K562 (cell line): Measurements from ENCODE around the gene KRT81. TPM values are rescaled to one million over a fixed set of nuclear protein-coding genes. Genes with fewer than 3 reads are reported as not detected.

Source experiments
- ATAC-seq: fragments of 200-7000 bp; cut with Tn5 transposase; 3 replicates; pipeline ENCODE4 v1.9.1; 2020; ENCODE audit warnings: moderate library complexity
- BruUV-seq: library from RNA; stranded (reverse); fragments of 400-500 nt; replicated peaks from 2 replicates; lab custom pipeline; 2021; lab: Mats Ljungman, UMichigan
- CTCF ChIA-PET: fragments of 300-600 bp; formaldehyde crosslinking; extraction: SDS; loops from one replicate; lab custom pipeline; 2021; ENCODE audit warnings: low intra/inter-chr PET ratio; lab: Yijun Ruan, JAX
- POLR2A ChIA-PET: fragments of 300-600, 350-650 bp; sonication (Branson Sonifier 250); formaldehyde crosslinking; extraction: SDS; loops from one replicate; lab custom pipeline; 2021; ENCODE audit warnings: antibody characterized with exemption, inconsistent platforms; lab: Yijun Ruan, JAX
- DNase-seq, 4 experiments: peaks; one replicate each; pipeline versions ENCODE4 v3.0.0 to v3.0.0-alpha.2; 2011 to 2018; ENCODE audit warnings: low spot score in 3 of 4, mixed read lengths in 3 of 4; ENCODE audit errors: extremely low read depth in 1 of 4
- FAIRE-seq: peaks from 2 replicates; lab custom pipeline; 2011; peaks lifted over from hg19 to GRCh38; lab: Jason Lieb, UNC
- H2AFZ ChIP-seq: 2 replicates; pipeline ENCODE4 v1.6.0; 2011; ENCODE audit warnings: low read depth, low read length, control low read depth, inconsistent platforms
- H3K27ac ChIP-seq: fragments of 200-600 bp; 3 replicates; pipeline ENCODE4 v1.8.0; 2011; ENCODE audit warnings: low read depth, mild to moderate bottlenecking, control low read depth, inconsistent platforms, low read length, moderate library complexity, mixed read lengths; ENCODE audit errors: extremely low read depth
- H3K27me3 ChIP-seq, 2 experiments: fragments of 300-600 bp in 1 of 2; 2 replicates in 1 of 2; 3 replicates in 1 of 2; pipeline versions ENCODE4 v1.6.0 to v1.8.0; 2011; ENCODE audit warnings: inconsistent platforms in 2 of 2, low read length in 2 of 2, mild to moderate bottlenecking in 1 of 2, mixed read lengths in 1 of 2, moderate library complexity in 1 of 2; ENCODE audit not compliant: control insufficient read depth in 2 of 2, insufficient read depth in 2 of 2
- H3K36me3 ChIP-seq: fragments of 300-600 bp; 3 replicates; pipeline ENCODE4 v1.8.0; 2011; ENCODE audit warnings: mild to moderate bottlenecking, low read length, inconsistent platforms; ENCODE audit not compliant: control insufficient read depth, insufficient read depth
- H3K4me1 ChIP-seq, 2 experiments: fragments of 200-600 bp in 1 of 2; replicated peaks in 1 of 2; 2 replicates in 1 of 2; 3 replicates in 1 of 2; pipeline versions ENCODE4 v1.5.1 to v1.8.0; 2011; ENCODE audit warnings: inconsistent platforms in 2 of 2, low read length in 2 of 2, mild to moderate bottlenecking in 1 of 2, mixed read lengths in 1 of 2, moderate library complexity in 1 of 2; ENCODE audit not compliant: control insufficient read depth in 2 of 2, insufficient read depth in 2 of 2
- H3K4me2 ChIP-seq: 2 replicates; pipeline ENCODE4 v1.6.1; 2011; ENCODE audit warnings: low read length, control low read depth, inconsistent platforms, mixed read lengths; ENCODE audit not compliant: insufficient read depth
- H3K4me3 ChIP-seq: fragments of 200-600 bp; sonication (generic), shearing (Covaris generic); 2 replicates; pipeline ENCODE4 v1.5.1; 2016; ENCODE audit warnings: control low read depth, inconsistent platforms
- H3K79me2 ChIP-seq: fragments of 200-600 bp; 3 replicates; pipeline ENCODE4 v1.8.0; 2011; ENCODE audit warnings: low read length, inconsistent platforms; ENCODE audit not compliant: control insufficient read depth, insufficient read depth
- H3K9ac ChIP-seq, 2 experiments: 2 replicates each; pipeline versions ENCODE4 v1.6.0 to v1.6.1; 2011; ENCODE audit warnings: low read depth in 2 of 2, low read length in 2 of 2, control low read depth in 1 of 2, inconsistent platforms in 1 of 2, mild to moderate bottlenecking in 1 of 2, mixed read lengths in 1 of 2; ENCODE audit not compliant: insufficient read depth in 1 of 2
- H3K9me1 ChIP-seq: one replicate; pipeline ENCODE4 v1.6.0; 2011; ENCODE audit warnings: inconsistent platforms, mild to moderate bottlenecking, low read length, moderate library complexity; ENCODE audit not compliant: control insufficient read depth, insufficient read depth
- H3K9me3 ChIP-seq: replicated peaks from 2 replicates; pipeline ENCODE4 v1.5.1; 2011; ENCODE audit warnings: low read depth, low read length, inconsistent platforms; ENCODE audit not compliant: control insufficient read depth, insufficient read depth
- H4K20me1 ChIP-seq: replicated peaks from 2 replicates; pipeline ENCODE4 v1.6.1; 2011; ENCODE audit warnings: low read length, inconsistent platforms, mixed read lengths; ENCODE audit not compliant: control insufficient read depth, insufficient read depth
- BACH1 ChIP-seq: fragments of 200-800 bp; sonication (Bioruptor generic); IDR thresholded peaks from 2 replicates; pipeline ENCODE4 v1.6.1; 2016; ENCODE audit warnings: missing genetic modification characterization, missing compliant biosample characterization
- CEBPB ChIP-seq: fragments of 450-650 bp; IDR thresholded peaks from 2 replicates; pipeline ENCODE4 v1.6.1; 2016; ENCODE audit warnings: missing genetic modification characterization, missing compliant biosample characterization
- EGR1 ChIP-seq: fragments of 450-650 bp; conservative IDR thresholded peaks from 2 replicates; pipeline ENCODE4 v1.6.1; 2017; ENCODE audit warnings: mild to moderate bottlenecking
- ELF2 ChIP-seq: fragments of 250-450 bp; sonication (Bioruptor Pico); IDR thresholded peaks from 2 replicates; pipeline ENCODE4 v1.5.0; 2021; ENCODE audit warnings: mild to moderate bottlenecking
- EP300 ChIP-seq: IDR thresholded peaks from 2 replicates; pipeline ENCODE4 v1.6.1; 2012; ENCODE audit warnings: low read length, improper control_type of control experiment
- NONO ChIP-seq, 2 experiments: fragments of 200-400 bp in 1 of 2; fragments of 450-650 bp in 1 of 2; formaldehyde crosslinking in 1 of 2; IDR thresholded peaks; 2 replicates each; pipeline ENCODE4 v1.6.1; 2017; ENCODE audit warnings: low read depth in 2 of 2, mild to moderate bottlenecking in 2 of 2, moderate library complexity in 2 of 2, low read length in 1 of 2
- SMARCB1 ChIP-seq: IDR thresholded peaks from 2 replicates; pipeline ENCODE4 v1.6.1; 2011; ENCODE audit warnings: improper control_type of control experiment, low read depth; ENCODE audit not compliant: insufficient read length
- TOE1 ChIP-seq, 2 experiments: fragments of 450-650 bp in 1 of 2; sonication (generic) in 1 of 2; formaldehyde crosslinking in 1 of 2; IDR thresholded peaks; 2 replicates each; pipeline versions ENCODE4 v1.7.1 to v1.8.0; 2016 to 2022; ENCODE audit warnings: borderline replicate concordance in 2 of 2, mild to moderate bottlenecking in 2 of 2, antibody characterized with exemption in 1 of 2, inconsistent platforms in 1 of 2, low read depth in 1 of 2, missing genetic modification reagents in 1 of 2, moderate library complexity in 1 of 2
- TRIM24 ChIP-seq, 2 experiments: fragments of 450-650 bp; IDR thresholded peaks; 2 replicates each; pipeline ENCODE4 v1.6.1; 2016
- ZNF239 ChIP-seq: fragments of 250-450 bp; sonication (Bioruptor Pico); IDR thresholded peaks from 2 replicates; pipeline ENCODE4 v1.4.0; 2020; ENCODE audit warnings: mild to moderate bottlenecking
- ZSCAN32 ChIP-seq: fragments of 450-650 bp; formaldehyde crosslinking; IDR thresholded peaks from 2 replicates; pipeline ENCODE4 v1.4.0; 2020; ENCODE audit warnings: mild to moderate bottlenecking, moderate library complexity
- WGBS: fragments of 100-300 bp; shearing (Covaris generic); methylation state at CpG from one replicate; pipeline ENCODE4 v1.1.6; 2016; ENCODE audit warnings: low coverage, mixed read lengths; ENCODE audit not compliant: insufficient coverage; ENCODE audit errors: missing lambda C conversion rate; 5-methylcytosine and 5-hydroxymethylcytosine counted together
- in situ Hi-C: fragments of 300-500 bp; cut with MboI; formaldehyde crosslinking; loops from 4 replicates; pipeline ENCODE4 v1.15.0; 2018; ENCODE audit warnings: inconsistent platforms, mixed read lengths
- intact Hi-C: fragments of 100-400 bp; cut with micrococcal nuclease; formaldehyde crosslinking; loops from 2 replicates; pipeline ENCODE4 v1.14.2; 2022
- polyA plus RNA-seq, 8 experiments: library from polyadenylated mRNA; depleted of rRNA in 4 of 8; stranded (reverse) in 5 of 8; unstranded in 3 of 8; fragments of >200 nt; fragmentation: Nextera tagmentation in 2 of 8; fragmentation: Illumina TruSeq in 1 of 8; extraction: Ambion mirVana in 2 of 8; extraction: Trizol in 1 of 8; gene quantifications; 2 replicates each; pipeline versions ENCODE4 v1.2.1 to v1.2.3, GENCODE V29; 2011 to 2014; ENCODE audit warnings: inconsistent platforms in 1 of 8, missing spikeins in 1 of 8
- total RNA-seq, 7 experiments: library from RNA; depleted of rRNA in 6 of 7; stranded (reverse); fragments of >200 nt in 6 of 7; fragmentation: Illumina TruSeq in 2 of 7; extraction: Trizol in 2 of 7; gene quantifications; 2 replicates each; pipeline versions ENCODE4 v1.2.1 to v1.2.3, GENCODE V29; 2011 to 2021; ENCODE audit warnings: low replicate concordance in 1 of 7
- TF ChIP-seq, protein P1 (sequence below): fragments of 150-350 bp; conservative IDR thresholded peaks from 2 replicates; pipeline ENCODE4 v1.6.1; 2014; ENCODE audit warnings: low read length
- TF ChIP-seq, protein P2 (sequence below): sonication (generic); formaldehyde crosslinking; IDR thresholded peaks from 2 replicates; pipeline ENCODE4 v1.8.1; 2022; ENCODE audit warnings: missing genetic modification reagents
- TF ChIP-seq, protein P3 (sequence below): fragments of 200-800 bp; sonication (Bioruptor generic); IDR thresholded peaks from 2 replicates; pipeline ENCODE4 v1.6.1; 2016; ENCODE audit warnings: missing genetic modification characterization, missing compliant biosample characterization

The KRT81 gene
- total and polyA plus RNA-seq, 9 of the 15 experiments (the other 6 are each of a cell fraction or from before 2014, with no cell fraction given) = 0.27 TPM; not detected in 8

DNA sequence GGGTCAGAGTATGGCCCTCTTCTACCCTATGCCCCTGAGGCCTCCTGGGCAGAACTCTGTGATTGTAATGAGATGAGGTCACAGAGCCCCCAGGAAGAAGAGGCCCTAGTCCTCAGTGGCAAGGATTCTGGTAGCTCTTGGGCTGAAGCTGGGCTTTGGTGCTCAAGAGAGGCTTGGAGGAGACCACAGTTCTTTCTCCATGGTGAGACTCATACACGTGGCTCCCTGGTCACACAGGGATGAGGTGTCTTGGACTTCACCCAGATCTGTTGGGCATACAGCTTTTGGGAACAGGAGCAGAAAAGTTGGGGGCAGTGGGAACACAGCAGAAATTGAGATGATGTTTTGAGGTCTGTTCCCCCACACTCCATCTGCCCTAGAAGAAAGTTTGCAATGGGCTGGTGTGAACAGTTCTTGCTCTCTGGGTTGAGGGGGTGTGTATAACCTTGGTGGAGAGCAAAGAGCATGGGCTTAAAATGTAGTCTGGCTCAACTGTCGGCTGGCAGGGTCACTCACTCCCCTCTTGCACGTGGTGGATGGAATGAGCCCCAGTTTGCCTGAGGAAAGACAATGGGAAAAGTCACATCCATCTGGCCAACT, 16.7 kb downstream of the KRT81 start, which contains the start of gene KRT86:
Gene KRT86, plus strand, starts transcription at position 125 of the 600 bp plus-strand sequence. CDS start 27,272 bp downstream, outside the sequence.
- no peak for DNase-seq
- intact Hi-C loops (no loop called here), in situ Hi-C loops (no loop called here)
- ChIA-PET CTCF (no interaction called here), POLR2A (no interaction called here)
- Histone ChIP-seq H3K4me1 (peaks cover 5 to 6% of the 10 kb centered on the region in 2 experiments; a peak in 3 of 5 replicates), H3K79me2 (no peaks in the 10 kb centered on the region), H2AFZ (no peak within 1 kb of the TSS), H3K36me3 (no peaks in the 10 kb centered on the region), H3K27ac (no peak within 1 kb of the TSS), H3K27me3 (peaks cover 0 to 24% of the 10 kb centered on the region in 2 experiments; a peak in 2 of 5 replicates), H3K9me3 (no peaks in the 10 kb centered on the region), H3K9me1 (no peaks in the 10 kb centered on the region), H4K20me1 (no peaks in the 10 kb centered on the region; the same call in 1 of the 2 replicates), H3K4me3 (no peak within 1 kb of the TSS), H3K4me2 (no peak within 1 kb of the TSS), H3K9ac (no peak within 1 kb of the TSS)
- FAIRE-seq = no peak
- no peak for ATAC-seq
- WGBS = 0% methylated on average over 3 of the region's 3 CpGs
- BruUV-seq = no TSS peak
- TF ChIP-seq CEBPB (tag) = no peak
- TF ChIP-seq, protein P1, sequence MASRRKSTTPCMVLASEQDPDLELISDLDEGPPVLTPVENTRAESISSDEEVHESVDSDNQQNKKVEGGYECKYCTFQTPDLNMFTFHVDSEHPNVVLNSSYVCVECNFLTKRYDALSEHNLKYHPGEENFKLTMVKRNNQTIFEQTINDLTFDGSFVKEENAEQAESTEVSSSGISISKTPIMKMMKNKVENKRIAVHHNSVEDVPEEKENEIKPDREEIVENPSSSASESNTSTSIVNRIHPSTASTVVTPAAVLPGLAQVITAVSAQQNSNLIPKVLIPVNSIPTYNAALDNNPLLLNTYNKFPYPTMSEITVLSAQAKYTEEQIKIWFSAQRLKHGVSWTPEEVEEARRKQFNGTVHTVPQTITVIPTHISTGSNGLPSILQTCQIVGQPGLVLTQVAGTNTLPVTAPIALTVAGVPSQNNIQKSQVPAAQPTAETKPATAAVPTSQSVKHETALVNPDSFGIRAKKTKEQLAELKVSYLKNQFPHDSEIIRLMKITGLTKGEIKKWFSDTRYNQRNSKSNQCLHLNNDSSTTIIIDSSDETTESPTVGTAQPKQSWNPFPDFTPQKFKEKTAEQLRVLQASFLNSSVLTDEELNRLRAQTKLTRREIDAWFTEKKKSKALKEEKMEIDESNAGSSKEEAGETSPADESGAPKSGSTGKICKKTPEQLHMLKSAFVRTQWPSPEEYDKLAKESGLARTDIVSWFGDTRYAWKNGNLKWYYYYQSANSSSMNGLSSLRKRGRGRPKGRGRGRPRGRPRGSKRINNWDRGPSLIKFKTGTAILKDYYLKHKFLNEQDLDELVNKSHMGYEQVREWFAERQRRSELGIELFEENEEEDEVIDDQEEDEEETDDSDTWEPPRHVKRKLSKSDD = no peak
- no peak for TF ChIP-seq TOE1 (IDR thresholded peaks at IDR 0.05; ENCODE audit: borderline replicate concordance)
- TF ChIP-seq TOE1 (CRISPR knock-in tag; IDR thresholded peaks at IDR 0.05; ENCODE audit: borderline replicate concordance, low read depth) = no peak
- TF ChIP-seq NONO (IDR thresholded peaks at IDR 0.05; ENCODE audit: low read depth in 2 of 2, low read length in 1 of 2) = no peak
- no peak for TF ChIP-seq TRIM24 (IDR thresholded peaks at IDR 0.05)
- no peak for TF ChIP-seq ZSCAN32
- no peak for TF ChIP-seq ELF2 (CRISPR knock-in tag)
- TF ChIP-seq, protein P2, sequence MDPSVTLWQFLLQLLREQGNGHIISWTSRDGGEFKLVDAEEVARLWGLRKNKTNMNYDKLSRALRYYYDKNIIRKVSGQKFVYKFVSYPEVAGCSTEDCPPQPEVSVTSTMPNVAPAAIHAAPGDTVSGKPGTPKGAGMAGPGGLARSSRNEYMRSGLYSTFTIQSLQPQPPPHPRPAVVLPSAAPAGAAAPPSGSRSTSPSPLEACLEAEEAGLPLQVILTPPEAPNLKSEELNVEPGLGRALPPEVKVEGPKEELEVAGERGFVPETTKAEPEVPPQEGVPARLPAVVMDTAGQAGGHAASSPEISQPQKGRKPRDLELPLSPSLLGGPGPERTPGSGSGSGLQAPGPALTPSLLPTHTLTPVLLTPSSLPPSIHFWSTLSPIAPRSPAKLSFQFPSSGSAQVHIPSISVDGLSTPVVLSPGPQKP (CRISPR knock-in tag) = no peak
- TF ChIP-seq, protein P3, sequence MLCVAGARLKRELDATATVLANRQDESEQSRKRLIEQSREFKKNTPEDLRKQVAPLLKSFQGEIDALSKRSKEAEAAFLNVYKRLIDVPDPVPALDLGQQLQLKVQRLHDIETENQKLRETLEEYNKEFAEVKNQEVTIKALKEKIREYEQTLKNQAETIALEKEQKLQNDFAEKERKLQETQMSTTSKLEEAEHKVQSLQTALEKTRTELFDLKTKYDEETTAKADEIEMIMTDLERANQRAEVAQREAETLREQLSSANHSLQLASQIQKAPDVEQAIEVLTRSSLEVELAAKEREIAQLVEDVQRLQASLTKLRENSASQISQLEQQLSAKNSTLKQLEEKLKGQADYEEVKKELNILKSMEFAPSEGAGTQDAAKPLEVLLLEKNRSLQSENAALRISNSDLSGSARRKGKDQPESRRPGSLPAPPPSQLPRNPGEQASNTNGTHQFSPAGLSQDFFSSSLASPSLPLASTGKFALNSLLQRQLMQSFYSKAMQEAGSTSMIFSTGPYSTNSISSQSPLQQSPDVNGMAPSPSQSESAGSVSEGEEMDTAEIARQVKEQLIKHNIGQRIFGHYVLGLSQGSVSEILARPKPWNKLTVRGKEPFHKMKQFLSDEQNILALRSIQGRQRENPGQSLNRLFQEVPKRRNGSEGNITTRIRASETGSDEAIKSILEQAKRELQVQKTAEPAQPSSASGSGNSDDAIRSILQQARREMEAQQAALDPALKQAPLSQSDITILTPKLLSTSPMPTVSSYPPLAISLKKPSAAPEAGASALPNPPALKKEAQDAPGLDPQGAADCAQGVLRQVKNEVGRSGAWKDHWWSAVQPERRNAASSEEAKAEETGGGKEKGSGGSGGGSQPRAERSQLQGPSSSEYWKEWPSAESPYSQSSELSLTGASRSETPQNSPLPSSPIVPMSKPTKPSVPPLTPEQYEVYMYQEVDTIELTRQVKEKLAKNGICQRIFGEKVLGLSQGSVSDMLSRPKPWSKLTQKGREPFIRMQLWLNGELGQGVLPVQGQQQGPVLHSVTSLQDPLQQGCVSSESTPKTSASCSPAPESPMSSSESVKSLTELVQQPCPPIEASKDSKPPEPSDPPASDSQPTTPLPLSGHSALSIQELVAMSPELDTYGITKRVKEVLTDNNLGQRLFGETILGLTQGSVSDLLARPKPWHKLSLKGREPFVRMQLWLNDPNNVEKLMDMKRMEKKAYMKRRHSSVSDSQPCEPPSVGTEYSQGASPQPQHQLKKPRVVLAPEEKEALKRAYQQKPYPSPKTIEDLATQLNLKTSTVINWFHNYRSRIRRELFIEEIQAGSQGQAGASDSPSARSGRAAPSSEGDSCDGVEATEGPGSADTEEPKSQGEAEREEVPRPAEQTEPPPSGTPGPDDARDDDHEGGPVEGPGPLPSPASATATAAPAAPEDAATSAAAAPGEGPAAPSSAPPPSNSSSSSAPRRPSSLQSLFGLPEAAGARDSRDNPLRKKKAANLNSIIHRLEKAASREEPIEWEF (CRISPR knock-in tag) = no peak
- no peak for TF ChIP-seq SMARCB1
- no peak for TF ChIP-seq EGR1
- no peak for TF ChIP-seq ZNF239 (CRISPR knock-in tag)
- TF ChIP-seq BACH1 (tag) = no peak
- no peak for TF ChIP-seq EP300
